MG63 (cell line): ENCODE data around the gene ZNF526. TPM values are rescaled to one million over a fixed set of nuclear protein-coding genes. Genes with fewer than 3 reads are reported as not detected.

ENCODE experiments used
- DNase-seq: peaks from one replicate; pipeline ENCODE4 v3.0.0-alpha.2; 2020
- H3K27me3 ChIP-seq: fragments of 250-450 bp; sonication (Bioruptor Pico); 2 replicates; pipeline ENCODE4 v1.5.1; 2020; ENCODE audit warnings: mild to moderate bottlenecking, moderate library complexity
- H3K36me3 ChIP-seq: fragments of 250-450 bp; sonication (Bioruptor Pico); 2 replicates; pipeline ENCODE4 v1.5.1; 2020; ENCODE audit warnings: mild to moderate bottlenecking, moderate library complexity
- H3K4me3 ChIP-seq: fragments of 250-450 bp; sonication (Bioruptor Pico); 2 replicates; pipeline ENCODE4 v1.5.1; 2020; ENCODE audit warnings: mild to moderate bottlenecking, moderate library complexity
- H3K9me3 ChIP-seq: fragments of 250-450 bp; sonication (Bioruptor Pico); 2 replicates; pipeline ENCODE4 v1.5.1; 2020; ENCODE audit warnings: mild to moderate bottlenecking, moderate library complexity
- total RNA-seq: library from RNA; depleted of rRNA; stranded (reverse); fragments of >200 nt; shearing (Covaris generic); gene quantifications from 2 replicates; pipeline ENCODE4 v1.2.3, GENCODE V29; 2014; ENCODE audit warnings: low replicate concordance

Gene ZNF526
- total RNA-seq, 1 experiment from 2014 or later: 12.8 TPM

DNA sequence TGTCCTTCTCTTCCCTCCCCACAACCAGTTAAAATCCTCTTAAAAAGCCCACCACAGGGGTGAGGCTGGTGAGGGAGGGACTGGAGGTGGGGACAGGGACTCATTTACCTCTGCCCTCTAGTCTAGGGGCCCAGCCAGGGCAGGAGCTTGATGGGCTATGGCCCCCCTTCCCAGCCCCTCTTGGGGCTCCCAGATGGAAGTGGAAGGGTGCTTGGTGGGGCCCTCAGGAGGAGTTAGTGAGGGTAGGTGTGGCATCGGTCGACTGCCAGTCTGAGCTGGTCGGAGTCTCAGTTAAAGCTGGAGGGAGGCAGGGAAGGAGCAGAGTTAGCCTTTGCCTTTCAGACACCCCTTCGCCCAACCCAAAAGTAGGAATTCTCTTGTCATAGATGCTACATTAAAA is 10.5 kb downstream of the ZNF526 start:
- H3K36me3 ChIP-seq: peaks cover 96% of the 10 kb centered on the region
- H3K27me3 ChIP-seq: no peaks in the 10 kb centered on the region
- H3K9me3 ChIP-seq: no peaks in the 10 kb centered on the region
- H3K4me3 ChIP-seq: no peak overlapping the region
- DNase-seq: no peak

DNA sequence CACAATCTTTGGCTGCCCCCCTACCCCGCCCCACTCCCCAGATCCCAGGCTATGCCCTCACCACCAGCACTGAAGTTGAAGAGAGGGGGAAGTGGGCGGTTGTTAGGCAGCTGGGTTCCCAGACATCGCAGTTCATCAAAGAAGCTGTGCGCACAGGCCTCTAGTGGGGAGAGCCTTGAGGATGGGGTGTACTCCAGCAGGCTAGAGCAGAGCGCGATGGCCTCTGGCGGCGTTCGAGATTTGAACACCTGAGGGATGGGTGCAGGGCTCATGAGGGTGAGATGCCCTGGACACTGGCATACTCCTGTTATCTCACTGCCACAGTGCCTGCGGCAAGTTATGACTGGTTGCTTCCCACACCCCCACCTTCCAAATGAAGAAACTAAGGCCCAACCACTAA is 12.3 kb downstream of the ZNF526 start:
- no peaks in the 10 kb centered on the region for H3K9me3 ChIP-seq
- peaks cover 96% of the 10 kb centered on the region for H3K36me3 ChIP-seq
- no peak for DNase-seq
- no peak overlapping the region for H3K4me3 ChIP-seq
- H3K27me3 ChIP-seq: no peaks in the 10 kb centered on the region

DNA sequence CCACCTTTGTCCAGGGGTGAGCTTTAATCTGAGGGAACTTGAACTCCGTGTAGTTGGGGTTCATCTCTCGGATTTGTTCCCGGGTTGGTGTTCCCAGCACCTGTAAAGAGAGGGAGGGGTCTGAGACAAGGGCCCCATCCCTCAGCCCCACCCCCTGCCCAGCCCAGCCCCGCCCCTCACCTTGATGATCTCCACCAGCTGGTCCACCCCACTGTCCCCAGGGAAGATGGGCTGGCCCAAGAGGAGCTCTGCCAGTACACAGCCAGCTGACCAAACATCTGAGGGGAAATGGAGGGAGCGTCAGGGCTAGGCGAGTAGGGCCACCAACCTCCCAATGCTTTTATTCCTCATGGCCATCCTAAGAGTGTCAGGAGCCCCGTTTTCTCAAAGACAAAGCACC is 13.0 kb downstream of the ZNF526 start:
- DNase-seq: no peak
- no peaks in the 10 kb centered on the region for H3K9me3 ChIP-seq
- H3K27me3 ChIP-seq: no peaks in the 10 kb centered on the region
- no peak overlapping the region for H3K4me3 ChIP-seq
- peaks cover 94% of the 10 kb centered on the region for H3K36me3 ChIP-seq

DNA sequence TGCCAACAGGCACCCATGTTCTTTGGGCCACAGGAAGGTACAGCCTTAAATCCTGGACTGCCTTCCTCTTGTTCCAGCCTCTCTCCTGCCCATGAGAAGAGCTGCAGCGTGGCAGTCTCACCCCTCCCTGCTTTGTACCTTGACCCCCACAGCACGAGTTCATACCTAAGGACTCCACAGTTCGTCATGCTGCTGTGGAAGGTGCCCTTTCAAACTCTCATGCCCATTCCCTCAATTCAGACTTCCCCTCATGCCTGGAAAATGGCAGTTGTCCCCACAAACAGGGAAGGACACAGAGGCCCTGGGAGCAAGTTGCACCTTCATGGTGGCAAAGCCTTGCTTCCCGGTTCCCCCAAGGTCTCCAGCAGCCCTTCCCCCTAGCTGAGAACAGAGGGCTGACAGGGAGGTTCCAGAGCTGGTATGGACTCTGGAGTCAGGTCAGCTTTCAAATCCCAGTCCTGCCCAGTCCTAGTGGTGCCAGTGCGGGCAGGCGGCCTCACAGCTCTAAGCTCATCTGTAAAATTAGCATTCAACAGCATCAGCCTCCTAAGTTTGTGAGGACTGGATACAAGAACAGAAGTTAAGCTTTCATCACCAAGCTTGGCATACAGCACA is 13.7 kb downstream of the ZNF526 start:
- DNase-seq: no peak
- H3K9me3 ChIP-seq: no peaks in the 10 kb centered on the region
- peaks cover 87% of the 10 kb centered on the region for H3K36me3 ChIP-seq
- H3K4me3 ChIP-seq: no peak overlapping the region
- no peaks in the 10 kb centered on the region for H3K27me3 ChIP-seq

DNA sequence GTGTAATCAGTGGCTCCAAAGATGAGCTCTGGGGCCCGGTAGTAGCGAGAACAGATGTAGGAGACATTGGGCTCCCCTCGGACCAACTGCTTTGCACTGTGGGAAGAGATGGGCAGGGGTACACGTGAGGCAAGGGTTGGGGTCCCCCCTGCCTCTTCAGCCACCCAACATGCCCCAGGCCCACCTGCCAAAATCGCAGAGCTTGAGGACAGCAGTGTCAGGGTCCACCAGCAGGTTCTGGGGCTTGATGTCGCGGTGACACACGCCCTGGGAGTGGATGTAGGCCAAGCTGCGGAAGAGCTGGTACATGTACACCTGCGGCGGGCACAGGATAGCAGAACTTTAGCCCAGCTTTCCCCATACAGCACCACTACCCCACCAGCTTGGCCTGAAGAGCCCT is 14.3 kb downstream of the ZNF526 start:
- DNase-seq: no peak
- Histone ChIP-seq H3K4me3 (no peak overlapping the region), H3K36me3 (peaks cover 86% of the 10 kb centered on the region), H3K27me3 (no peaks in the 10 kb centered on the region), H3K9me3 (no peaks in the 10 kb centered on the region)

DNA sequence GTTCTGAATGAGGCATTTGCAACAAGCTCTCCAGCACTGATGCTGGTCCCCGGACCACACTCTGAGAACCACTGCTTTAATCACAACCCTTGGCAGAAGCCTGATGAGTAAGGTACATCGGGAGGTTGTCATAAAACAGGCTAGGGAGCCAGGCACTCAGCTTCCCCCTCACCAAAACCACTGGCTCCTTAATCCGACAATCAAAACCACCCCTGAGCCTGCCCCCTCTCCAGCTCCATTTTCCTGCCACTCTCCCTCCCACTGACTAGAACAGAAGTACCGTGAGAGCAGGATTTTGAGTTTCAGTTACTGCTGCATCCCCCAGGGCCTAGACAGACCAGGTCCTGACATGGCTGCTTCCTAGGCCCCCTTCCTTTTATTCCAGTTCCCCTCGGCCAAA is 15.1 kb downstream of the ZNF526 start:
- peaks cover 86% of the 10 kb centered on the region for H3K36me3 ChIP-seq
- DNase-seq: no peak
- no peaks in the 10 kb centered on the region for H3K9me3 ChIP-seq
- H3K27me3 ChIP-seq: no peaks in the 10 kb centered on the region
- no peak overlapping the region for H3K4me3 ChIP-seq

DNA sequence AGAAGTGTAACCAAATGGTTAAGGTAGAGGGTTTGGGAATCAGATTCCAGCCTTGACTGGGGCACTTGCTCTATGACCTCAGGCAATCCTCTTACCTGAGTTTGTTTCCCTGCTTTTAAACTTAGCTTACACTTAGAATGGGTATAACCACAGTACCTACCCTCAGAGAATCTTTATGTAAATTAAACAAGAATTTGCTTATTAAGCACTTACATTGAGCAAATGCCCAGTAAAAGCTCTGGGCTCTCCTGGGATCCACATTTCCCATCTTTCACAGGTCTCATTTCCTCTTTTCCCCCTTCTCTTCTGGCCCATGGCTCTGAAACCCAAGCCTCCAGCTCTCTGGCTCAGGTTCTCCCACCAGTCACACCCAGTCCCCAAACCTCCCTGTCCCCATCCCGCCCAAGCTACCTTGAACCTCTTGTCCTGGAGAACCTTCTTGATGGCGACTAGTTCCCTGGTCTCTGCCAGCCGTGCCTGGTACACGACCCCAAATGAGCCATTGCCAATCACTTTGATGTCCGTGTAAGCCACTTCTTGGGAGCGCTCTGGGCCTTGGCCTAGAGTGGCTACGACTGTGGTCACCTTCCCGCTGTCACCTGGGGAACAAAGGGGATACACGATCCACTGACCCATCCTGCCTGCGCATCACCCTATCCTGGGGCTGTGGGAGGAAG is 19.6 kb downstream of the ZNF526 start:
- no peaks in the 10 kb centered on the region for H3K27me3 ChIP-seq
- peaks cover 51% of the 10 kb centered on the region for H3K36me3 ChIP-seq
- no peak for DNase-seq
- no peaks in the 10 kb centered on the region for H3K9me3 ChIP-seq
- no peak overlapping the region for H3K4me3 ChIP-seq

DNA sequence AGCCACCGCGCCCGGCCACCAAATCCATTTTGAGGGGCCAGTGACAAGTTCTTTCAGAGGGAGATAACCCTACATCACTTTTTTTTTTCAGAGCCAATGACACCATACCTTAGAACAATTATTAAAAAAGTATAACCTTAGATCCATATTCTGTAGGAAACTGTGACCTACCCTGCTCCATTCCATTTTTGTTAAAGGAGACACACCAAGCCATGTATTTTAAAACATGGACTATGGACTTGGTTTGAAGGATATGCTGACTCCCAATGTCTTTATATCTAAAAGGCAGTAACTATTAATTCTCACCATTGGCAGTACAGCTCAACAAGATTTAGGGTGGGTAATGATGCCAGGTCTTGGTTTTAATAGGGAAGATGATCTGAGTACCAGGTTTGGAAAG is 21.2 kb downstream of the ZNF526 start:
- Histone ChIP-seq H3K4me3 (peak overlapping the region; percentile 90), H3K9me3 (no peaks in the 10 kb centered on the region), H3K36me3 (peaks cover 36% of the 10 kb centered on the region), H3K27me3 (no peaks in the 10 kb centered on the region)
- no peak for DNase-seq

DNA sequence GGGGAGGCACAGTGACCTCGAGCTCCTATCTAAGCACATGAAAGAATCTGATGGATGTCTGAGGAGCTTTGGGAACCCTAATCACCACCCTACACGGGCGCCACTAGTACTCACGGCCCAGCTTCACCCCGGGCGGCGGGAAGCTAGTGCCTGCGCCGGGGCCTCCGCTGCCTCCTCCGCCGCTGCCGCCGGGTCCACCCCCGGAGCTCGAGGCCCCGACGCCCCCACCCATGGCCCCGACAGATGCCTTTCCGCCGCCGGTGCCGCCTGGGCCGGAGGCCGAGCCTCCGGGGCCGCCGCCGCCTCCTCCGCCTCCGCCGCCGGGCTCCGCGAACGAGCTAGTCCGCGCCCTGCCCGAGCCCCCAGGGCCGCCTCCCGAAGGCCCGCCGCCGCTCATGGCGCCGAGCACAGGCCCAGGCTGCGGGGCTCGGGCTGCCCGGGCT is 22.0 kb downstream of the ZNF526 start:
- Histone ChIP-seq H3K27me3 (no peaks in the 10 kb centered on the region), H3K4me3 (peak overlapping the region; percentile 90), H3K9me3 (no peaks in the 10 kb centered on the region), H3K36me3 (peaks cover 36% of the 10 kb centered on the region)
- no peak for DNase-seq

DNA sequence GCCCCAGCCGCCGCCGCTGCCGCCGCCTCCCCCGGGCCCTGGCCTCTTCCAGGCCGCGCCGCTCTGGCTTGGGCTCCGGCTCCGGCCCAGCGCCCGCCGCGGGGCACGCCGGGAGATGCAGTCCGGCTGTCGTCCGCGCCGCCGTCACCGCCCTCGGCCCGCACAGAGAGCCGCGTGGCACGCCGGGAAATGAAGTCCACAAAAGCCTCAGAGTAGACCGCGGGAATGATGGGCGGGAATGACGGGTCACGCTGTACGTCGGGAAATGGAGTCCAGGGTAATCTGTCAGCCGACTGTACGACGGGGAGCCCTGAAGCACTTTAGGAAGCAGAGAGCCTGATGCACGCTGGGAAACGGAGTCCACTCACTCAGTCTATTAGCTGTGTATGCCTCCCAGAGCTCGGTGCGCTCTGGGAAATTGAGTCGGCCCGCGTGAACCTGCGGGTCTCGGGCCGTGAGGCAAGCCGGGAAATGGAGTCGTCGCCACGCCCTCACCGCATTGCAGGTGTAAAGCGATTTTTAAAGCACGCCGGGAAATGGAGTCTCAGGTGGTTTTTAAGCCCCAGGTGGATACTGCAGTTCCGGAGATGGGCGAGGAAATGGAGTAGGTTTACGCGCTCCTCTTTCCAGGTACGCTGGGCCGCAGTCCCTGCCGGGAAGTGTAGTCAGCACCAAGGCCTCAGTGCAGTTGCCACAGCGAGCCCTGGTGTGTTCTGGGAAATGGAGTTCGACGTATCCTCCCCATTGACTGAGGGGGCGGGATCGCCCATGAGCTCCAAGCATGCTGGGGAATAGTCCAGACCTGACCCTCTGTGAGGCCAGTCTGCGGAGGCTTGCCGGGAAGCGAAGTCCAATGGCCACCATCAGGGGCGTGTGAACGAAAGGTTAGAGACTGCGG is 22.6 kb downstream of the ZNF526 start, which contains the start of gene GSK3A:
Gene GSK3A, minus strand, starts transcription at position 91 of the 898 bp plus-strand sequence. CDS start 137 bp downstream, outside the sequence.
- no peaks in the 10 kb centered on the region for H3K27me3 ChIP-seq
- peak; percentile 99 for DNase-seq
- no peaks in the 10 kb centered on the region for H3K9me3 ChIP-seq
- peak within 1 kb of the TSS; percentile 90 for H3K4me3 ChIP-seq
- H3K36me3 ChIP-seq: peaks cover 32% of the 10 kb centered on the region

DNA sequence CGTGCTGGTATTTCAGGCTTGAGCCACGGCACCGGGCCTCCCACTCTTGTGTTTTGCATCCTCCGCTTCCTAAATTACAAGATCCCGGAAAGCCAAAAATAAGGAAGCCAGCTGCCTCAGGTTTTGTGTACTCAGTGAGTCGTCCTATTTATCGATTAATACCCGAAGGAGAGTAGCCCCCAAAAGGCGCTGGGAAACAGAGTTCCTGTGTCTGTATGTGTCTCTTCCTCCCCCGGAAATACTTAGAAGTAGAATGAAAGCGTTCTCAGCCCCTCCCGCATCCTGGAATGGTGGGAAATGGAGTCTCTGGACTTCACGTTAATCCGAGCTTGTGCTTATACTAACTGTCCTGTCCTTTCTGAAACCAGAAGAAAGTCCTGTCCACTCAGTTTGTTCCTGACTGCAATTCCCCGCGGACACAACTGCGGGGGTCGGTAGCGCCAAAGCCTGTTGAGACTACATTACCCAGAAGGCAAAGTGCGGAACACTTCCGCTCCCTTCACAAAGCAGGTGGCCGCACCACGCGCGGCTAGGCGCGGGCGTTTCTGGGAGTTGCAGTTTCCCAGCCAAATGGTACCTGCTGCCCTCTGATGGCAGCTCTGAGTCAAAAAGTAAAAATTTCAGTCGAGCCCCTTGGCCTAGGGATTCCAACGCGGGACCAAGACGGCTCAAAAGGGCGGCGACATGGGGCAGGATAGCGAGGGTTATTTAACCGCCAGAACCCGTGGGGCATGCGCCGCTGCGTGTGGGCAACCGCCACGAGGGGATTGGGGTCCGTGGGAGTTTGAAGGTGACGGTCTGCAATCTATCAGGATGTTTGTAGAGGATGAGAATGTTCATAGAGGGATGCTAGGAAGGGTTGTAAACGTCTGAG is 24.5 kb downstream of the ZNF526 start:
- peak; percentile 96 for DNase-seq
- H3K9me3 ChIP-seq: no peaks in the 10 kb centered on the region
- no peaks in the 10 kb centered on the region for H3K27me3 ChIP-seq
- peaks cover 36% of the 10 kb centered on the region for H3K36me3 ChIP-seq
- H3K4me3 ChIP-seq: peak overlapping the region; percentile 81

DNA sequence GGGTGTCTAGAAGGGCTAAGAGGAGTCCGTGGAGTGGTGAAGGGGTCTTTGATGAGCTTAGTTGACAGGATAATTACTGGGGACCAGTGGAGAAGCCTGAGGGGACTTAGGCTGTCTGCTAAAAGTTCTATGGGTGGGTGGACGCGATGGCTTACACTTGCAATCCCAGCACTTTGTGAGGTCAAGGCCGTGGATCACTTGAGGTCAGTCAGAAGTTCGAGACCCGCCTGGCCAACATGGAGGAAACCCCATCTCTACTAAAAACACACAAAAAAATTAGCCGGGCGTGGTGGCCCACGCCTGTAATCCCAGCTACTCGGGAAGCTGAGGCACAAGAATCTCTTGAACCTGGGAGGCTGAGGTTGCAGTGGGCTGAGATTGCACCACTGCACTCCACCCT is 25.1 kb downstream of the ZNF526 start:
- Histone ChIP-seq H3K9me3 (no peaks in the 10 kb centered on the region), H3K36me3 (peaks cover 36% of the 10 kb centered on the region), H3K27me3 (no peaks in the 10 kb centered on the region), H3K4me3 (peak overlapping the region; percentile 81)
- no peak for DNase-seq

DNA sequence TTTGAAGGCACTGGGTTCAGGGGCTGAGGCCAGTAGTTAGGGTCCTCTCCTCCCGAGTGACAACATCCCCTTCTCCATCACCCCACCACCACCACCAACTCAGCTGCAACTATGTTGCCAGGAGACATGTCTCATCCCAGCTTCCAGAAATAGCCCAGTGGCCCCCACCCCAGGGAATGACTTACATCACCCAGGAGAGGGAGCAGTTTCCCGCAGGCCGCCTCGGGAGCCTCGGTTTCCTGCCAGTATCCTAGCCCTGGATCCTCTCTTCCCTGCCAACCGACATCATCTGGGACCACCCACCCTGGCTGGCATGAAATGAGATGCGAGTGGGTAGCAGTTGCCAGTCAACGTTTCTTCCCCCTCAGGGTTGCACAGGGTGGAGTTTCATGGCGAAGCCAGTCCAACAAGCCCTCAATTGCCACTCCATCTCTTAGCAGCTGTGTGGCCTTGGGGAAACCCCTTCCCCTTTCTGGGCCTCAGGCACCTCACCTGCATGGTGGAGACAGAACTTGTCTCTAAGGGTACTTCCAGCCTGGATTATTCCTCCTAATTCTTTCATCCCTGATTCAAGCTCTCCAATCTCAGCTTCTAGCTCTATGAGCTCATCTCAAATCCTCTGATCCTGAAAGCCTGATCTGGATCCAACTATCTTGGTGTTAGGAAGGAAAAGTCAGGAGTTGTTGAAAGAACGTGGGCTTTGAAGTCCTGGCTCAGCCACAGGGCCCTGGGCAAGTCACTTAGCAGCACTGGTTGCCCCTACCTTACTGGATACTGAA is 26.2 kb downstream of the ZNF526 start:
- Histone ChIP-seq H3K9me3 (no peaks in the 10 kb centered on the region), H3K4me3 (no peak overlapping the region), H3K27me3 (no peaks in the 10 kb centered on the region), H3K36me3 (peaks cover 40% of the 10 kb centered on the region)
- DNase-seq: peak; percentile 86

DNA sequence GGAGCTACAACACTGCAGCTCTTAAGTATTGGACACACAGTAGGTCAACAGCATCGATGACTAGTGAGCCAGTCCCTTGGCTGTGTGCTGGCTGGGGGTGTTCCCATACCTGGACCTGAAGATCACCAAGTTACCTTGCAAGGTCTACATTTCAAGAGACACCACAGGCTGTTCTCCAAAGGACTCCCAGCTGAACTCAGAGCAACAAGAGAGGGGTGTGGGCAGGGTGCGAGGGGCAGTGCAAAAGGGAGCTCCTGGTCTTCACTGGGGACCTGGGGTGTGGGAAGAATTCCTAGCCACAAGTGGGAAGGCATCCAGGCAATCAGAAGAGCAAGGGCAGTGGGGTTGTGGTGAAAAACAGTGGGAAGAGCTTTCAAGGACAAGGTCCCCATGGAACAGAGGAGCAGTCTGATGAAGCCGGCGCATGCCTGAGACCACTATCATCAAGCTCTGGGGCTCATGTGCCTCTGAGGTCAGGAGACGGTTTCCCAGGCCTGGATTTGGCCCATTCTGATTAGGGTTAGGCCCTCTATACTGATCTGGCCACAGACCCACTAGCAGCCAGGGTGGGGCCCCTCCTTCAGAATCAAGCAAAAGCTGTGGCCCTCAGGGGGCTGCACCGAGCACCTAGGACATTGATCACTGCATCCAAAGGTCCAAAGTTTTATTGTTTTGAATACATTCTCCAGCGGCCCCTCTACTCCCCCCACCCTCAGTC is 27.0 kb downstream of the ZNF526 start:
- H3K36me3 ChIP-seq: peaks cover 46% of the 10 kb centered on the region

DNA sequence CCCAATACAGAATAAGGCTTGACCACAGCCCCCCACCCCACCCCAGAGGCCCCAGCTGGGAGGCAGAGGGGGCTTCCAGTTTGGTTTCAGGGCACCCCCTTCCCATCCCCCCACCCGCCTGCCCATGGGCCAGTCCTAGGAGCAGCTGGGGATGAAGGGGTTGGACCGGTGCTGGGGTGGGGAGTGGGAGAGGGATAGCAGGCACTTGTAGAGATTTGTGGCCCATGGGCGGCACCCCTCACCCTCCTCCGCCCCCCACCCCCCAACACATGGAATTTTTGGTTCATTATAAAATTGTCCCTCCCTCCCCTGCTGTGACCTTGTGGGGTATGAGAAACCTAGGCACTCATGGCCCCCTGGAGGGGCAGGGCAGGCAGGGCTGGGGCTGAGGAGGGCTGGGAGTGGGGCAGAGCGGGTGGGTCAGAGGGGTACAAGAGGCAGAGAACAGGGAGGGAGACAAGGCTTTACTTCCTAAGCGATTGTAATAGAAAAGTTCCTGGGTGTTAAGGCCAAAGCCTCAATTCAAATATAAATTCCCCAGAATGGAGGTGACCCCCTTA is 27.6 kb downstream of the ZNF526 start:
- Histone ChIP-seq H3K27me3 (no peaks in the 10 kb centered on the region), H3K4me3 (no peak overlapping the region), H3K9me3 (no peaks in the 10 kb centered on the region), H3K36me3 (peaks cover 50% of the 10 kb centered on the region)
- DNase-seq: no peak

More for the DNA sequence above, 27.0 kb downstream of the ZNF526 start:
- Histone ChIP-seq H3K27me3 (no peaks in the 10 kb centered on the region), H3K4me3 (no peak overlapping the region), H3K9me3 (no peaks in the 10 kb centered on the region)
- no peak for DNase-seq
